Stimulated activated CD8-positive, alpha-beta memory T cell treated with anti-CD3 and anti-CD28 coated beads, Interleukin-15, amount 100 ng/mL, for 4 hours (primary cell): ENCODE measurements around the gene DGKB.
"Not testable (repeated sequence)": the region's sequence is repeated elsewhere in the genome, so short reads cannot be mapped to it uniquely, and the experiment has no call there.

ENCODE experiments used
- DNase-seq, 2 donors: peaks; one replicate each; pipeline ENCODE4 v3.0.0-alpha.2; 2020; ENCODE audit warnings: low read depth in 2 of 2

DGKB gene

GRCh38 chr7:14292737-14293136 lies 609.8 kb downstream of the DGKB start:
- DNase-seq, result no peak

GRCh38 chr7:14289957-14290356 lies 612.6 kb downstream of the DGKB start:
- no peak for DNase-seq

DNA sequence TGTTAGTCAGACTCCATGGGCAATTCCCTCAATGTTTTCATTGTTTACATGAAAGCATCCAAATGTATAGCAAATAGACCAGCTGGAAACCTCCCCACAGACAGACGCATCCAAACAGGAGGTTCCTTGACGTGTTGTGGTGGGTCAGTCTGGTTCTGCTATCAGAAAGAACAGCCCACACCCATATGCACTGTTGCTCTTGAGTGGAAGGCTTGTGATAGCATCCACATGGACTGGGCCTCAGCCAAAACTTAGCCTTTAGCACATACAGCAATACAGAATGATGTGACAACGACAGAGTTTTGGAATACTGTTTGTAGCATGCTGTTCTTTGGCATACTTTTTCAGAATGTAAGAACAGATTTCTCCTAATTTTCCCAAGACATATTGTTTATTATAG lies 613.9 kb downstream of the DGKB start:
- DNase-seq, result no peak

- DNase-seq, result no peak
These were observed 615.2 kb downstream of the DGKB start for GRCh38 chr7:14287398-14287797.

- DNase-seq, result no peak
These were observed 616.5 kb downstream of the DGKB start for GRCh38 chr7:14286036-14286435.

DNA sequence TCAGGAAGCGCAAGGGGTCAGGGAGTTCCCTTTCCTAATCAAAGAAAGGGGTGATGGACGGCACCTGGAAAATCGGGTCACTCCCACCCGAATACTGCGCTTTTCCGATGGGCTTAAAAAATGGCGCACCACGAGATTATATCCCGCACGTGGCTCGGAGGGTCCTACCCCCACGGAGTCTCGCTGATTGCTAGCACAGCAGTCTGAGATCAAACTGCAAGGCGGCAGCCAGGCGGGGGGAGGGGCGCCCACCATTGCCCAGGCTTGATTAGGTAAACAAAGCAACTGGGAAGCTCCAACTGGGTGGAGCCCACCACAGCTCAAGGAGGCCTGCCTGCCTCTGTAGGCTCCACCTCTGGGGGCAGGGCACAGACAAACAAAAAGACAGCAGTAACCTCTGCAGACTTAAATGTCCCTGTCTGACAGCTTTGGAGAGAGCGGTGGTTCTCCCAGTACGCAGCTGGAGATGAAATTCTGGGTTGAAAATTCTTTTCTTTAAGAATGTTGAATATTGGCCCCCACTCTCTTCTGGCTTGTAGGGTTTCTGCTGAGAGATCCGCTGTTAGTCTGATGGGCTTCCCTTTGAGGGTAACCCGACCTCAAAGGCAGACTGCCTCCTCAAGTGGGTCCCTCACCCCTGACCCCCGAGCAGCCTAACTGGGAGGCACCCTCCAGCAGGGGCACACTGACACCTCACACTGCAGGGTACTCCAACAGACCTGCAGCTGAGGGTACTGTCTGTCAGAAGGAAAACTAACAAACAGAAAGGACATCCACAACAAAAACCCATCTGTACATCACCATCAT lies 623.3 kb downstream of the DGKB start:
- not testable (repeated sequence) for DNase-seq

DNA sequence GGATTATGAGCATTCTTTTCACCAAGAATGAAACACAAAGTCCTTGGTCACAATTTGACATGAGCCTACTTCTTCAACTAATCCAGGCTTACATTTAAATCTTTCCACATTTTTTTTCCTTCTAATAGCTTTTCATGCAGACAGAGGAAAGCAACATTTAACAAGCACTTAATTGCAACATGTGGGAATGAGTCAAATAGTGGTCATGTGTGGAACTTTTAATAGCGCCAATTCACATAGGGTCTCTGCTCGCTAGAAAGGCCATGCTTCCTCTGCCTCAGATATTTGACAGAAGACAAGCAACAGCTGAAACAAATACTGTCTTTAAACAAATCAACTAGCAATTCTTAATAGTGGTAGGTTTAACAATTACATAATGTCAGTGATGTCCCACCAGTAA lies 627.2 kb downstream of the DGKB start:
- DNase-seq, result no peak

GRCh38 chr7:14271441-14271840 lies 631.1 kb downstream of the DGKB start:
- DNase-seq, result no peak

- DNase-seq, result no peak
These were observed 632.5 kb downstream of the DGKB start for GRCh38 chr7:14270099-14270498.

GRCh38 chr7:14260011-14260410 lies 642.5 kb downstream of the DGKB start:
- DNase-seq, result no peak

DNA sequence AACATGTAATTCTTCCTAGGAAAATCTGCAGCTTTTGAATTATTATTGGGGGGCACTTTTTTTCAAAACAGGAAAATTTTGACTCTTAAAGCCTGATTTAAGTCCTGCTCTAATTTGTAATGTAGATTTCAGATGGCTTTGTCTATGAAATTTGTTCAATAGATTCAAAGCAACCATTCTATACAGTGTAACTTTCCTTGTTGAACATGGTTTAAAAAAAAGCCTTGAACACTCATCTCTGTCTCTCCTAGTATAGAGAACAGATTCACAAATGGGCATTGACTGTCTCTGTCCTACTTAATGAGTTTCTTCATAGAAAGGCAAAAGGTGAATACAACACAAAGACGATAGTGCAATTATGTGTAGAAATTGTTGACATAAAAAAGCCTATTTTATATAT lies 643.7 kb downstream of the DGKB start:
- DNase-seq, result no peak

- DNase-seq, result no peak
These were observed 644.1 kb downstream of the DGKB start for GRCh38 chr7:14258441-14258840.

GRCh38 chr7:14252458-14252857 lies 650.1 kb downstream of the DGKB start:
- no peak for DNase-seq

DNA sequence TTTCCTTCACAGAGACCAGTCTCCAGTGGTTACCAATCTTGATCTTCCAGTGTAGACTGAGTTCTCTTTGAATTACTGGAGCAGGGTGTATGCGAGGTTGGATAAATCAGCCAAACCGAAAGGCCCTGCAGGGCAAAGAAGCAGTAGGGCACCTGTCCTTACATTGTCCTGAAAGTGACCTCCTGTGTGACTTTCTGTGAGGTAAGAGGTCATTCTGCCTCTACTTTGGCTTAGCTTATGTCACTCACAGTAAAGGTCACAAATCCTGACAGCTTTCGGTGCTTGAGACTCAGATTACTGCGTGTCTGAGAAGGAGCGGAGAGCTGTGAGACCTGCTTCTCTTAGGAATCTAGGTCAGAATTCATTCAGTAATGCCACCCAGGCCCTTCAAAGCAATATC lies 660.4 kb downstream of the DGKB start:
- no peak for DNase-seq

GRCh38 chr7:14236834-14237233 lies 665.7 kb downstream of the DGKB start:
- DNase-seq, result no peak

GRCh38 chr7:14235056-14235455 lies 667.5 kb downstream of the DGKB start:
- no peak for DNase-seq

DNA sequence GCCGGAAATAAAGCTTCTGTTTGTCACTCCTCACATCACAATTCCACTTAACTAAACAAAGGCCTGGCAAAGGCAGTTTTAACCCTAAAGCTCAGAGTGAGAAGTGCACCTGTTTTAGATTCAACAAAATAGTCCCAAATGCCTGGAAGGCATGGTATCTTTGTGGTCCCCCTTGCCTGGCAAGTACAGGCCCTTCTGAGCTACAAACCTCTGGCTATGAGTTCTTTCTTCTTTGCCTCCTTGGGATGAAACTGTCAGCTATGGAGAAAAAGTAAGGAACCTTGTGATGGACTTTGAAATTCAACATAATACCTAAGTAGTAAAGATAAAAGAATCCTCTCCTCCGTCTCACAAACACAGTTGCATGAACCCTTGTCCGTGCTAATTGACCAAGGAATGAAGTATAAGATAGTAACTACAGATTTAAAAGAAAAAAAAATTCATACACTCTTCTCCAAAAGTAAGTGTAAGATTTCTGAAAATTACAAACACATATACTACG lies 668.6 kb downstream of the DGKB start:
- no peak for DNase-seq

DNA sequence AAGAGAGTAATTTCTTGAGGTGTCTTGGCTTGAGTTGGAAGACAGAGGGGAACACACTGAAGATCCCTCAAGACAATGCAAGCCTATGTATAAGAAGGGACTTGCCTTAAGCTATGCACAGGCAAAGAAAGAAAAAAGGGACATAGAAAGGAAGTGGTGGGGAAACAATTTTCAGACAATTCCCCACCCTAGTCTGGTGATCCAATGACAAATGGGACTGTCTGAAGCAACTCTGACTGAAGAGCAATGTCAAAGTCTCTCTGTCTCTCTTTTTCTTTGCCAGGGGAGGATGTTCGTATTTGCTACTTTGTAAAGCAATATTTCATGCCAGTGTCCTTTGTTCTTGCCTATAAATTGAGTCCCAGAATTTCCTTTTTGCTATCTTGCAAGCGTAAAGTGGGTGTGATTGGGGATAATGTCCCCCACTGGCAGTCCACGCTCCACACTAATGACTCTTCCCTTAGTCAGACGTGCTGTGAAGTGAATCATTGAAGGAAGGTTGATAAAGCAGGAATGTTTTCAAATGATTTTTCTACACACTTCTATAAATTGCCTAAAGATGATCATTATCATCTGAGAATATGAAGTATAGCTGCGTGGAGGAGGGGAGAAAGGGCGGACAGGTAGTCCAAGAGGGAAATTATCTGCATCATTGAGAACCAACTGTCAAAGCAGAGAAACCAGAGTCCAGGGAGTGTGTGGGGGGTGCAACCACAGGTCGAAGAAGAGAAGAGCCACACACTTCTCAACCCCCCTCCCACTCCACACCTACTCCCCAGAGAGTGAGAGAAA lies 669.3 kb downstream of the DGKB start:
- no peak for DNase-seq

- no peak for DNase-seq
These were observed 673.5 kb downstream of the DGKB start for GRCh38 chr7:14229047-14229446.

- no peak for DNase-seq
These were observed 674.2 kb downstream of the DGKB start for GRCh38 chr7:14228341-14228740.

GRCh38 chr7:14226126-14226525 lies 676.4 kb downstream of the DGKB start:
- no peak for DNase-seq

GRCh38 chr7:14219125-14219524 lies 683.4 kb downstream of the DGKB start:
- DNase-seq, result no peak

DNA sequence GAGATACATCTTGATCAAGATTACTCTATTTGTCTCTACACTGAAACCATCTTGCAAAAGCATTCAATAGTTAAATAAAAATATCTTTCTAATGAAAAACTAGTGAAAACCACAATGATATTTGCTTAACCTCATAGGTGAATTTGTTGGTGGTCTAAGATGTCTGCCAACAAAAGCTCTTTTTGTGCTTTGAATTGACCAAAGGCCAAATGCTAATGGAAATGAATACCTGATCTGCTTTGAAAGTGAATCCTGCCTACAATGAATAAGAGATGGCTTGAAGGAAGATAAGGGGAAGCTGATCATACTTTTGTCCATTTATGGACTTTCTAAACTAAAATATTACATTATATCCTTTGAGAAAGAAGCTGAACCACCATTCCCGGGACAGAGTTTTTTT lies 684.2 kb downstream of the DGKB start:
- DNase-seq, result no peak
